Measurements from ENCODE around the gene UTS2.

UTS2 gene

GRCh38 chr1:7890853-7891252, 38.0 kb upstream of the UTS2 start:
- DNase-seq (ENCODE audit: extremely low spot score), result no peak
- ChIA-PET CTCF (no interaction called here), POLR2A (no interaction called here)
- no peak for TF ChIP-seq CTCF (IDR thresholded peaks at IDR 0.05; ENCODE audit: control extremely low read depth, extremely low read depth, low read depth, missing control alignments)

- ChIA-PET POLR2A (no interaction called here), CTCF (no interaction called here)
- TF ChIP-seq CTCF (IDR thresholded peaks at IDR 0.05; ENCODE audit: control extremely low read depth, extremely low read depth, low read depth, missing control alignments), result no peak
- no peak for DNase-seq (ENCODE audit: extremely low spot score)
These were observed 35.6 kb upstream of the UTS2 start for GRCh38 chr1:7888248-7889081.

- POLR2A ChIA-PET, result no interaction called here
- DNase-seq (ENCODE audit: extremely low spot score), result no peak
- CTCF ChIA-PET, result interaction anchor here (0.8 to 1.4 kb wide), 2 partner anchors 13 to 14 kb away, joined by 3 to 4 read pairs; no protein-coding TSS in a partner anchor
- TF ChIP-seq CTCF (IDR thresholded peaks at IDR 0.05; ENCODE audit: control extremely low read depth, extremely low read depth, low read depth, missing control alignments), result no peak
These were observed 33.5 kb upstream of the UTS2 start for GRCh38 chr1:7886405-7886745.

- no peak for DNase-seq (ENCODE audit: extremely low spot score)
- TF ChIP-seq CTCF (IDR thresholded peaks at IDR 0.05; ENCODE audit: control extremely low read depth, extremely low read depth, low read depth, missing control alignments), result no peak
- ChIA-PET CTCF (interaction anchor here (1.4 kb wide), 1 partner anchor 14 kb away, joined by 4 read pairs; no protein-coding TSS in a partner anchor), POLR2A (no interaction called here)
These were observed 32.9 kb upstream of the UTS2 start for GRCh38 chr1:7885513-7886404.

- ChIA-PET CTCF (no interaction called here), POLR2A (no interaction called here)
- no peak for DNase-seq (ENCODE audit: extremely low spot score)
- TF ChIP-seq CTCF (IDR thresholded peaks at IDR 0.05; ENCODE audit: control extremely low read depth, extremely low read depth, low read depth, missing control alignments), result no peak
These were observed 31.9 kb upstream of the UTS2 start for GRCh38 chr1:7884757-7885156.

GRCh38 chr1:7879228-7879627, 26.4 kb upstream of the UTS2 start:
- no peak for TF ChIP-seq CTCF (IDR thresholded peaks at IDR 0.05; ENCODE audit: control extremely low read depth, extremely low read depth, low read depth, missing control alignments)
- POLR2A ChIA-PET, result no interaction called here
- CTCF ChIA-PET, result no interaction called here
- no peak for DNase-seq (ENCODE audit: extremely low spot score)
